ENCODE data around the gene APBA2.

DNA sequence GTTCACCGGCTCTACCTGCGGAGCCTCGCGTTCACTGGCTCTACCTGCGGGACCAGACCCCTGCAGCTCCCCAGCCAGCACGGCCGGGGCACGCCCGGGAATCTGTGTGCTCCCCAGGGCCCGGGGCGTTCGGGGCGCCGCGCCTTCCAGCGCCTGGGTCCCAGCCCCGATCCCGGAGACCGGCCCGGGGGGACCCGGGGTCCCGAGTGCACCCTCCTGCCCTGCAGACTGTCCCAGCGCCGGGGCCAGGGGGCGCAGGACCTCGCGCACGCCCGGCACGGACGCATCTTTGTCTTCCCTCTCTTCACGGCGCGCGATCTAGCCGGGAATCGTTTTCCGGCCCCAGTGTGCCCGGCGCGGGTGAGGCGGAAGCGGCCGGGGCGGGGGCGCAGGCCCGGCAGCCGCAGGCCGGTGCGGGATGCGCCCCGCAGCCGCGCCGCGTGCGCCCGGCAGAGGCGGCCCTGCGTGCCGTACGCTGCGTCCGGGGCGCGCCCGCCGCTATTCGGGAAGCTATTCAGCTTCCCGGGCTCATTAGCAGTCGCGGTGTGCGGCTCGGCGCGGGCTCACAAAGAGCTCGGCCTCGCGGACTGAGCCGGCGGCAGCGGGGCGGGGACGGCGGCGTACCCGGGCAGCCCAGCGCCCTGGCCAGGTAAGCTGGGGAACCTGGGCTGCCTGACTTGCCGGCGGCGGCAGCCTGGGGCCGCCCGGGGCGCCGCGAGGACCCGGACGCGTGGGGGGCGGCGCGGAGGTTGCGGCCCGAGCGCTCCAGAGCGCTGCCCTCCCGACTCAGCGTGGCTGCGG, at the start of gene APBA2:
- TF ChIP-seq, protein P1, sequence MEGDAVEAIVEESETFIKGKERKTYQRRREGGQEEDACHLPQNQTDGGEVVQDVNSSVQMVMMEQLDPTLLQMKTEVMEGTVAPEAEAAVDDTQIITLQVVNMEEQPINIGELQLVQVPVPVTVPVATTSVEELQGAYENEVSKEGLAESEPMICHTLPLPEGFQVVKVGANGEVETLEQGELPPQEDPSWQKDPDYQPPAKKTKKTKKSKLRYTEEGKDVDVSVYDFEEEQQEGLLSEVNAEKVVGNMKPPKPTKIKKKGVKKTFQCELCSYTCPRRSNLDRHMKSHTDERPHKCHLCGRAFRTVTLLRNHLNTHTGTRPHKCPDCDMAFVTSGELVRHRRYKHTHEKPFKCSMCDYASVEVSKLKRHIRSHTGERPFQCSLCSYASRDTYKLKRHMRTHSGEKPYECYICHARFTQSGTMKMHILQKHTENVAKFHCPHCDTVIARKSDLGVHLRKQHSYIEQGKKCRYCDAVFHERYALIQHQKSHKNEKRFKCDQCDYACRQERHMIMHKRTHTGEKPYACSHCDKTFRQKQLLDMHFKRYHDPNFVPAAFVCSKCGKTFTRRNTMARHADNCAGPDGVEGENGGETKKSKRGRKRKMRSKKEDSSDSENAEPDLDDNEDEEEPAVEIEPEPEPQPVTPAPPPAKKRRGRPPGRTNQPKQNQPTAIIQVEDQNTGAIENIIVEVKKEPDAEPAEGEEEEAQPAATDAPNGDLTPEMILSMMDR (IDR thresholded peaks at IDR 0.05), result no peak
- no peak for TF ChIP-seq POLR2AphosphoS5 (IDR thresholded peaks at IDR 0.05)
- TF ChIP-seq EP300 (IDR thresholded peaks at IDR 0.05), result no peak

Data from stomach (tissue), 4 donors.